Endothelial cell of umbilical vein (primary cell): ENCODE measurements around the gene KRT79. TPM values are rescaled to one million over a fixed set of nuclear protein-coding genes. Genes with fewer than 3 reads are reported as not detected.

Source experiments
- BruUV-seq: library from RNA; stranded (reverse); fragments of 400-500 nt; replicated peaks from 2 replicates; lab custom pipeline; 2021; lab: Mats Ljungman, UMichigan
- CTCF ChIA-PET: fragments of 300-600, 350-600 bp; sonication (Branson Sonifier 250); formaldehyde crosslinking; loops from one replicate; lab custom pipeline; 2021; ENCODE audit warnings: antibody characterized with exemption, inconsistent platforms; lab: Charles Lee
- POLR2A ChIA-PET: fragments of 300-600, 350-600 bp; sonication (Branson Sonifier 250); formaldehyde crosslinking; loops from one replicate; lab custom pipeline; 2021; ENCODE audit warnings: antibody characterized with exemption, inconsistent platforms; lab: Charles Lee
- DNase-seq: peaks from one replicate; pipeline ENCODE4 v3.0.0-alpha.2; 2011; ENCODE audit warnings: low read depth, low spot score
- FAIRE-seq: peaks from 2 replicates; lab custom pipeline; 2011; peaks lifted over from hg19 to GRCh38; lab: Jason Lieb, UNC
- H2AFZ ChIP-seq: 2 replicates; pipeline ENCODE4 v1.6.0; 2012; ENCODE audit warnings: low read depth, low read length, control low read depth, inconsistent platforms
- H3K27ac ChIP-seq: 2 replicates; pipeline ENCODE4 v1.5.1; 2011; ENCODE audit warnings: low read depth, mild to moderate bottlenecking, control low read depth, low read length, moderate library complexity; ENCODE audit not compliant: insufficient read depth
- H3K27me3 ChIP-seq, 2 experiments: 2 replicates each; pipeline versions ENCODE4 v1.6.0 to v1.6.1; 2011; ENCODE audit warnings: low read length in 2 of 2, mixed read lengths in 1 of 2; ENCODE audit not compliant: control insufficient read depth in 2 of 2, insufficient read depth in 2 of 2
- H3K36me3 ChIP-seq, 2 experiments: 2 replicates in 1 of 2; 3 replicates in 1 of 2; pipeline ENCODE4 v1.5.1; 2011; ENCODE audit warnings: low read length in 2 of 2, mild to moderate bottlenecking in 1 of 2, moderate library complexity in 1 of 2; ENCODE audit not compliant: control insufficient read depth in 2 of 2, insufficient read depth in 2 of 2; ENCODE audit errors: extremely low read depth in 1 of 2
- H3K4me1 ChIP-seq: 3 replicates; pipeline ENCODE4 v1.5.1; 2011; ENCODE audit warnings: mild to moderate bottlenecking, low read length; ENCODE audit not compliant: control insufficient read depth, insufficient read depth; ENCODE audit errors: extremely low read depth
- H3K4me2 ChIP-seq: 2 replicates; pipeline ENCODE4 v1.6.1; 2011; ENCODE audit warnings: low read length, control low read depth, mixed read lengths; ENCODE audit not compliant: insufficient read depth
- H3K4me3 ChIP-seq, 3 experiments: fragments of 200-600 bp in 1 of 3; sonication (generic), shearing (Covaris generic) in 1 of 3; replicated peaks in 1 of 3; 2 replicates each; pipeline ENCODE4 v1.5.1; 2011 to 2016; ENCODE audit warnings: control low read depth in 3 of 3, low read length in 3 of 3, mild to moderate bottlenecking in 2 of 3, inconsistent platforms in 1 of 3, low read depth in 1 of 3, moderate library complexity in 1 of 3; ENCODE audit not compliant: insufficient read depth in 1 of 3
- H3K79me2 ChIP-seq: 2 replicates; pipeline ENCODE4 v1.6.0; 2012; ENCODE audit warnings: low read length, inconsistent platforms; ENCODE audit not compliant: control insufficient read depth, insufficient read depth
- H3K9ac ChIP-seq: replicated peaks from 2 replicates; pipeline ENCODE3; 2011; ENCODE audit warnings: low read length, control low read depth; ENCODE audit not compliant: insufficient read depth; ENCODE audit errors: extremely low read depth
- H3K9me1 ChIP-seq: replicated peaks from 3 replicates; pipeline ENCODE4 v1.6.0; 2011; ENCODE audit warnings: mild to moderate bottlenecking, low read length; ENCODE audit not compliant: control insufficient read depth, insufficient read depth; ENCODE audit errors: extremely low read depth
- H3K9me3 ChIP-seq: replicated peaks from 2 replicates; pipeline ENCODE4 v1.5.1; 2012; ENCODE audit warnings: low read length, inconsistent platforms; ENCODE audit not compliant: control insufficient read depth, insufficient read depth
- H4K20me1 ChIP-seq: replicated peaks from 2 replicates; pipeline ENCODE3; 2011; ENCODE audit warnings: mild to moderate bottlenecking, low read length; ENCODE audit not compliant: control insufficient read depth, insufficient read depth; ENCODE audit errors: extremely low read depth
- CTCF ChIP-seq, 2 donors: IDR thresholded peaks; 1 replicate in 1 of 2; 2 replicates in 1 of 2; pipeline ENCODE4 v1.5.1; 2011; ENCODE audit warnings: low read length in 2 of 2, mild to moderate bottlenecking in 2 of 2, moderate library complexity in 2 of 2, control low read depth in 1 of 2, inconsistent platforms in 1 of 2, low read depth in 1 of 2; ENCODE audit not compliant: insufficient read depth in 1 of 2; ENCODE audit errors: extremely low read depth in 1 of 2
- EZH2 ChIP-seq: IDR thresholded peaks from 2 replicates; pipeline ENCODE4 v1.6.1; 2012; ENCODE audit warnings: borderline replicate concordance, low read depth, mild to moderate bottlenecking, moderate library complexity, low read length, inconsistent platforms; ENCODE audit not compliant: severe bottlenecking
- FOS ChIP-seq: IDR thresholded peaks from 2 replicates; pipeline ENCODE4 v1.6.1; 2011; ENCODE audit warnings: mild to moderate bottlenecking, low read length, moderate library complexity, borderline replicate concordance; ENCODE audit not compliant: insufficient read depth
- GATA2 ChIP-seq: IDR thresholded peaks from 2 replicates; pipeline ENCODE4 v1.7.0; 2011; ENCODE audit warnings: low read depth, mild to moderate bottlenecking, moderate library complexity, mixed read lengths, low read length; ENCODE audit not compliant: insufficient read length, insufficient read depth
- JUN ChIP-seq: IDR thresholded peaks from 2 replicates; pipeline ENCODE4 v1.6.1; 2011; ENCODE audit warnings: borderline replicate concordance, low read depth; ENCODE audit not compliant: insufficient read length, insufficient read depth
- MAX ChIP-seq: IDR thresholded peaks from 2 replicates; pipeline ENCODE4 v1.6.1; 2011; ENCODE audit not compliant: insufficient read depth, insufficient read length
- MYC ChIP-seq: IDR thresholded peaks from one replicate; pipeline ENCODE4 v1.6.1; 2011; ENCODE audit warnings: mild to moderate bottlenecking, low read depth, low read length
- POLR2A ChIP-seq: IDR thresholded peaks from 2 replicates; pipeline ENCODE4 v1.6.1; 2012; ENCODE audit warnings: low read depth, mild to moderate bottlenecking, control low read depth, low read length
- POLR2AphosphoS5 ChIP-seq: IDR thresholded peaks from 2 replicates; pipeline ENCODE4 v1.6.1; 2012; ENCODE audit warnings: low read depth, mild to moderate bottlenecking, control low read depth, low read length, moderate library complexity; ENCODE audit not compliant: insufficient read depth
- dilution Hi-C: fragments of 300-500 bp; cut with MboI; formaldehyde crosslinking; loops from one replicate; pipeline ENCODE4 v1.15.0; 2019; ENCODE audit warnings: low sequenced_read_pairs; ENCODE audit not compliant: extremely low pct_ligation_motif_present
- intact Hi-C: fragments of 100-400 bp; cut with micrococcal nuclease; formaldehyde crosslinking; loops from one replicate; pipeline ENCODE4 v1.10.0; 2022
- polyA plus RNA-seq, 4 experiments: library from polyadenylated mRNA; depleted of rRNA in 3 of 4; stranded (reverse) in 3 of 4; unstranded in 1 of 4; fragments of >200 nt; gene quantifications; 2 replicates each; pipeline versions ENCODE4 v1.2.1 to v1.2.3, GENCODE V29; 2011 to 2012; ENCODE audit warnings: missing spikeins in 1 of 4
- total RNA-seq: library from RNA; stranded (reverse); gene quantifications from 2 replicates; pipeline ENCODE4 v1.2.3, GENCODE V29; 2021

KRT79 gene
- total and polyA plus RNA-seq, 2 donors (not counting 3 experiments of a cell fraction or from before 2014, with no cell fraction given) = not detected

DNA sequence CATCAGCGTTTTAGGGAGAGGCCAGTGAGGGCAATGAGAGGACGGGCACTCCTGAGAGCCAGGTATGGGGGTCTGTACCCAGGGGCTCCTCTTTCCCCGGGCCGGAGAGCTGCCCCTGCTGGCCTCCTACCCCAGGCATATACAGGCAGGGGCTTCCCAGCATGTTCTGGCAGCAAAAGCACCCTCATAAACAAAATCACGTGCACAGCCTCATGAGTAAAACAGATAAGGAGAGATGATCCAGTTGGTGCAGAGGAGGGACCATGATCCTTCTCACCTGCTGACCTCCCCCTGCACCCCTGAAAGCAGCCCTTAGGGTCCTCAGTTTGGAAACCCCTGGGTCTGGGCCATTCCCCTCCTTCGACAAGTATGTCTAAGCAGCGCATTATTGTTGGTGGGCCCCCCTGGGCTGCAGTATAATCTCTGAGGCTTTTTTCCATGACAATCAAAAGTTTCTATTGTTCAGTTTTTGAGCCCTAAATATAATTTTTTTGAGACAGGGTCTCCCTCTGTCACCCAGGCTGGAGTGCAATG, 15.2 kb downstream of the KRT79 start:
- ChIA-PET POLR2A (no interaction called here), CTCF (no interaction called here)
- H3K9ac ChIP-seq = no peak overlapping the region
- no peak for DNase-seq
- H3K36me3 ChIP-seq = no peaks in the 10 kb centered on the region
- no peak overlapping the region for H3K4me3 ChIP-seq
- no peaks in the 10 kb centered on the region for H4K20me1 ChIP-seq
- no TSS peak for BruUV-seq
- no peaks in the 10 kb centered on the region for H3K4me1 ChIP-seq
- dilution Hi-C loops (no loop called here), intact Hi-C loops (no loop called here)
- TF ChIP-seq CTCF (IDR thresholded peaks at IDR 0.05; ENCODE audit: extremely low read depth in 1 of 2, insufficient read depth in 1 of 2, low read depth in 1 of 2, low read length in 2 of 2) = no peak
- no peak for TF ChIP-seq POLR2AphosphoS5
- no peak for TF ChIP-seq GATA2
- no peak for TF ChIP-seq FOS
- H3K27ac ChIP-seq = no peak overlapping the region
- H2AFZ ChIP-seq = no peak overlapping the region
- H3K79me2 ChIP-seq = no peaks in the 10 kb centered on the region
- no peak overlapping the region for H3K4me2 ChIP-seq
- H3K9me1 ChIP-seq = no peaks in the 10 kb centered on the region
- H3K27me3 ChIP-seq = peaks cover 0 to 1% of the 10 kb centered on the region in 2 experiments
- H3K9me3 ChIP-seq = no peaks in the 10 kb centered on the region
- FAIRE-seq = no peak

GRCh38 chr12:52818388-52818787, 15.7 kb downstream of the KRT79 start:
- BruUV-seq = no TSS peak
- no peak overlapping the region for H3K9ac ChIP-seq
- FAIRE-seq = no peak

More at GRCh38 chr12:52818388-52818787, 15.7 kb downstream of the KRT79 start:
- no peak for DNase-seq
- no peak overlapping the region for H3K4me3 ChIP-seq
- H3K27me3 ChIP-seq = peaks cover 0 to 1% of the 10 kb centered on the region in 2 experiments
- no peak for TF ChIP-seq MYC
- no peak for TF ChIP-seq JUN
- TF ChIP-seq GATA2 = no peak
- TF ChIP-seq CTCF (IDR thresholded peaks at IDR 0.05; ENCODE audit: extremely low read depth in 1 of 2, insufficient read depth in 1 of 2, low read depth in 1 of 2, low read length in 2 of 2) = no peak
- no peak for TF ChIP-seq POLR2A
- no peak for TF ChIP-seq FOS
- TF ChIP-seq POLR2AphosphoS5 = no peak
- TF ChIP-seq EZH2 = no peak
- no peak for TF ChIP-seq MAX
- H3K9me3 ChIP-seq = no peaks in the 10 kb centered on the region
- H3K27ac ChIP-seq = no peak overlapping the region
- no peaks in the 10 kb centered on the region for H3K79me2 ChIP-seq
- no peaks in the 10 kb centered on the region for H4K20me1 ChIP-seq
- dilution Hi-C loops (no loop called here), intact Hi-C loops (no loop called here)
- no peak overlapping the region for H2AFZ ChIP-seq
- no peak overlapping the region for H3K4me2 ChIP-seq
- CTCF ChIA-PET = no interaction called here
- H3K36me3 ChIP-seq = no peaks in the 10 kb centered on the region
- POLR2A ChIA-PET = no interaction called here
- H3K9me1 ChIP-seq = no peaks in the 10 kb centered on the region
- H3K4me1 ChIP-seq = no peaks in the 10 kb centered on the region
